ENCODE data around the gene CAT.
"Not testable (repeated sequence)": the region's sequence is repeated elsewhere in the genome, so short reads cannot be mapped to it uniquely, and the experiment has no call there.

The CAT gene

GRCh38 chr11:34438529-34439507 is at the start of gene CAT:
Gene CAT, plus strand, starts transcription at chr11:34438934. Its CDS starts 80 bp downstream, at chr11:34439014.
- DNase-seq = peak; percentile 98

- no peak for DNase-seq
Measured at GRCh38 chr11:34394771-34395300, 43.9 kb upstream of the CAT start.

GRCh38 chr11:34395916-34396550 is 42.7 kb upstream of the CAT start:
- no peak for DNase-seq

- DNase-seq = no peak
Measured at GRCh38 chr11:34397120-34397519, 41.6 kb upstream of the CAT start.

- DNase-seq = no peak
Measured at GRCh38 chr11:34397811-34398210, 40.9 kb upstream of the CAT start.

GRCh38 chr11:34403431-34403830 is 35.3 kb upstream of the CAT start:
- DNase-seq = no peak

- DNase-seq = no peak
Measured at GRCh38 chr11:34404280-34404679, 34.5 kb upstream of the CAT start.

GRCh38 chr11:34405079-34405858 is 33.5 kb upstream of the CAT start:
- no peak for DNase-seq

- no peak for DNase-seq
Measured at GRCh38 chr11:34406413-34406812, 32.3 kb upstream of the CAT start.

GRCh38 chr11:34407121-34407813 is 31.5 kb upstream of the CAT start:
- DNase-seq = no peak

GRCh38 chr11:34408580-34409172 is 30.1 kb upstream of the CAT start:
- no peak for DNase-seq

GRCh38 chr11:34411111-34411510 is 27.6 kb upstream of the CAT start:
- DNase-seq = no peak

- no peak for DNase-seq
Measured at GRCh38 chr11:34411791-34412190, 26.9 kb upstream of the CAT start.

GRCh38 chr11:34413263-34413662 is 25.5 kb upstream of the CAT start:
- DNase-seq = no peak

GRCh38 chr11:34415538-34415937 is 23.2 kb upstream of the CAT start:
- DNase-seq = no peak

GRCh38 chr11:34416088-34416487 is 22.6 kb upstream of the CAT start:
- no peak for DNase-seq

GRCh38 chr11:34416766-34417165 is 22.0 kb upstream of the CAT start:
- DNase-seq = no peak

GRCh38 chr11:34417202-34417601 is 21.5 kb upstream of the CAT start:
- no peak for DNase-seq

GRCh38 chr11:34419158-34419557 is 19.6 kb upstream of the CAT start:
- no peak for DNase-seq

GRCh38 chr11:34423300-34423699 is 15.4 kb upstream of the CAT start:
- no peak for DNase-seq

GRCh38 chr11:34424826-34425225 is 13.9 kb upstream of the CAT start:
- not testable (repeated sequence) for DNase-seq

GRCh38 chr11:34425360-34425759 is 13.4 kb upstream of the CAT start:
- no peak for DNase-seq
